Measurements from ENCODE around the gene NDUFC2. TPM values are rescaled to one million over a fixed set of nuclear protein-coding genes. Genes with fewer than 3 reads are reported as not detected.

Gene NDUFC2
- total and polyA plus RNA-seq, 2 of the 8 experiments (the other 6 are each of a cell fraction or from before 2014, with no cell fraction given) = 216 to 356 TPM

GRCh38 chr11:78061088-78061920, 18.4 kb downstream of the NDUFC2 start (continued):
- no peak for TF ChIP-seq KDM4A (IDR thresholded peaks at IDR 0.05; ENCODE audit: low read depth, low read length, severe bottlenecking)
- no peak for TF ChIP-seq CBX5 (IDR thresholded peaks at IDR 0.05; ENCODE audit: low read depth, low read length)
- TF ChIP-seq SP2 (IDR thresholded peaks at IDR 0.05; ENCODE audit: low read length) = no peak
- TF ChIP-seq ASH2L (IDR thresholded peaks at IDR 0.05; ENCODE audit: low read length) = no peak
- no peak for TF ChIP-seq SP1 (IDR thresholded peaks at IDR 0.05; ENCODE audit: low read depth, low read length)
- TF ChIP-seq JUND (IDR thresholded peaks at IDR 0.05; ENCODE audit: low read length) = no peak
- TF ChIP-seq SUZ12 (IDR thresholded peaks at IDR 0.05; ENCODE audit: low read length) = no peak

Data from H1 (cell line).